Nephron (organoid): ENCODE results near the gene FXYD3.

ENCODE experiments used
- H3K27ac Mint-ChIP-seq, 3 experiments: 2 replicates each; pipeline ENCODE4 v1.8.0; 2020; ENCODE audit warnings: mixed read lengths in 3 of 3, mild to moderate bottlenecking in 2 of 3, moderate library complexity in 1 of 3
- H3K27me3 Mint-ChIP-seq: 2 replicates; pipeline ENCODE4 v1.8.0; 2021; ENCODE audit warnings: low read depth, mild to moderate bottlenecking, moderate library complexity, mixed read lengths
- H3K36me3 Mint-ChIP-seq: 2 replicates; pipeline ENCODE4 v1.8.0; 2020; ENCODE audit warnings: low read depth, mixed read lengths
- H3K4me1 Mint-ChIP-seq: 2 replicates; pipeline ENCODE4 v1.8.0; 2020; ENCODE audit warnings: mixed read lengths
- H3K4me3 Mint-ChIP-seq, 3 experiments: 2 replicates each; pipeline ENCODE4 v1.8.0; 2020; ENCODE audit warnings: mild to moderate bottlenecking in 3 of 3, mixed read lengths in 3 of 3, moderate library complexity in 2 of 3
- H3K9me3 Mint-ChIP-seq: 2 replicates; pipeline ENCODE4 v1.8.0; 2020; ENCODE audit warnings: mixed read lengths
- TF ChIP-seq, protein P1 (sequence below), 3 experiments: fragments of 200-600 bp; sonication (generic); IDR thresholded peaks; one replicate each; pipeline ENCODE4 v1.5.0; 2021; ENCODE audit warnings: antibody characterized with exemption in 3 of 3; ENCODE audit not compliant: unreplicated experiment in 3 of 3

Gene FXYD3

DNA sequence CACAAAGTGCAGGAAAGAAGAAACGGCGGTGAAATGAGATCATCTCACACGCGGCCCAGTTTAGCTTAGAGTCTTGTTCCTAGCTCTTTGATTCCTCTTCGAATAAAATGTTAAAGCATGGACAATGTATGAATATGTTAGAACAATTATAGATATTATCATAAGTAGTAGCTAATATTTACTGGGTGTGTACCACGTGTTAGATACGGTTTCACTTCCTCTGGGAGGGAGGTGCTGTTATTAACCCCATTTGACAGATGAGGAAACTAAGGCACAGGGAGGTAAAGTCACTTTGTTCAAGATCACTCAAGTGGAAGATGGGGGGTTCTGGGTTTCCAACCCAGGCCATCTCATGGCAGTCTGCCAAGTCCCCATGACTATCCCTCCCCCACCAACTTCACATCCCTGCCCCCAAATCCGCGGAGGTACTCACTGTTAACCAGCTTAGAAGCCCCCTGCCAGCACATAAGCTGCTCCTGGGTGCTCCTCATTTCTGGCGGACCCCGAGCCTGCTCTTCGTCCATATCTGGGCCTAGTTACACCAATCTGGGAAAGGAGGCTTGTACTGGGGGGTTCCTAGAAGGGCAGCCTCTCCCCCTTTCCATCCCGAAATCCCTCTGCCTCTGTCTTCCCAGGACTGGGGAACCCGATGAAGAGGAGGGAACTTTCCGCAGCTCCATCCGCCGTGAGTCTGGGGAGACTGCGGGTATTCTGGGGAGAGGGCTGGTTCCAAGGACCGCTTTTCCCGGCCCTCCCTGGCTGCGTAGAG is 26.4 kb downstream of the FXYD3 start:
- H3K27me3 Mint-ChIP-seq, result peaks cover 51% of the 10 kb centered on the region
- no peaks in the 10 kb centered on the region for H3K9me3 Mint-ChIP-seq
- peak overlapping the region in 2 of 3 experiments; percentile 67 to 78 for H3K27ac Mint-ChIP-seq
- H3K36me3 Mint-ChIP-seq, result no peaks in the 10 kb centered on the region
- TF ChIP-seq, protein P1, sequence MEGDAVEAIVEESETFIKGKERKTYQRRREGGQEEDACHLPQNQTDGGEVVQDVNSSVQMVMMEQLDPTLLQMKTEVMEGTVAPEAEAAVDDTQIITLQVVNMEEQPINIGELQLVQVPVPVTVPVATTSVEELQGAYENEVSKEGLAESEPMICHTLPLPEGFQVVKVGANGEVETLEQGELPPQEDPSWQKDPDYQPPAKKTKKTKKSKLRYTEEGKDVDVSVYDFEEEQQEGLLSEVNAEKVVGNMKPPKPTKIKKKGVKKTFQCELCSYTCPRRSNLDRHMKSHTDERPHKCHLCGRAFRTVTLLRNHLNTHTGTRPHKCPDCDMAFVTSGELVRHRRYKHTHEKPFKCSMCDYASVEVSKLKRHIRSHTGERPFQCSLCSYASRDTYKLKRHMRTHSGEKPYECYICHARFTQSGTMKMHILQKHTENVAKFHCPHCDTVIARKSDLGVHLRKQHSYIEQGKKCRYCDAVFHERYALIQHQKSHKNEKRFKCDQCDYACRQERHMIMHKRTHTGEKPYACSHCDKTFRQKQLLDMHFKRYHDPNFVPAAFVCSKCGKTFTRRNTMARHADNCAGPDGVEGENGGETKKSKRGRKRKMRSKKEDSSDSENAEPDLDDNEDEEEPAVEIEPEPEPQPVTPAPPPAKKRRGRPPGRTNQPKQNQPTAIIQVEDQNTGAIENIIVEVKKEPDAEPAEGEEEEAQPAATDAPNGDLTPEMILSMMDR (IDR thresholded peaks at IDR 0.05; ENCODE audit: unreplicated experiment in 3 of 3), result no peak
- peaks cover 53% of the 10 kb centered on the region for H3K4me1 Mint-ChIP-seq
- peak overlapping the region; percentile 52 to 83 (median 78) for H3K4me3 Mint-ChIP-seq

DNA sequence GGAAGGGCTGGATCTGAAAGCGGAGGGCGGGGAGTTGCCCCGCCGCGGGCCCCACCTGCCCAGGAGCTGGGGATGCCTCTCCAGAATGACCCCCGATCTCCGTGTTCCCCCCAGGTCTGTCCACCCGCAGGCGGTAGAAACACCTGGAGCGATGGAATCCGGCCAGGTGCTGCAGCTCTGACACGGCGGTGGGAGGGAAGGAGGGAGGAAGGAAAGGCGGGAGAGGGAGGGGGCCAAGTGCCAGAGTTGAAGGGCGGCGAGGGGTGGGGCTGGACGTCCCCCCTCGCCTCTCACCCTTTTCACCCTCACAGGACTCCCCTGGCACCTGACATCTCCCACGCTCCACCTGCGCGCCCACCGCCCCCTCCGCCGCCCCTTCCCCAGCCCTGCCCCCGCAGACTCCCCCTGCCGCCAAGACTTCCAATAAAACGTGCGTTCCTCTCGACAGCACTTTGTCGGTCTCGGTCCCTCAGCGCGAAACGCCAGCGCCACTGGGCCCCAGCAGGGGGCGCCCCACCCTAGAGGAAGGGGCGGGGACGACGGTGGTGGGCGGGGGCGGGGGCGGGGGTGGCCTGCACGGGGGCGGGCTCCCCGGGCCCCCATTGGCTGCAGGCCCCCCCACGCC is 27.1 kb downstream of the FXYD3 start:
- Mint-ChIP-seq H3K4me1 (peaks cover 46% of the 10 kb centered on the region), H3K27ac (no peak overlapping the region), H3K9me3 (no peaks in the 10 kb centered on the region), H3K36me3 (no peaks in the 10 kb centered on the region), H3K4me3 (peak overlapping the region; percentile 52 to 83 (median 78)), H3K27me3 (peaks cover 58% of the 10 kb centered on the region)
- TF ChIP-seq, protein P1 (IDR thresholded peaks at IDR 0.05; ENCODE audit: unreplicated experiment in 3 of 3), result peak; percentile 58 to 72 (median 71)

DNA sequence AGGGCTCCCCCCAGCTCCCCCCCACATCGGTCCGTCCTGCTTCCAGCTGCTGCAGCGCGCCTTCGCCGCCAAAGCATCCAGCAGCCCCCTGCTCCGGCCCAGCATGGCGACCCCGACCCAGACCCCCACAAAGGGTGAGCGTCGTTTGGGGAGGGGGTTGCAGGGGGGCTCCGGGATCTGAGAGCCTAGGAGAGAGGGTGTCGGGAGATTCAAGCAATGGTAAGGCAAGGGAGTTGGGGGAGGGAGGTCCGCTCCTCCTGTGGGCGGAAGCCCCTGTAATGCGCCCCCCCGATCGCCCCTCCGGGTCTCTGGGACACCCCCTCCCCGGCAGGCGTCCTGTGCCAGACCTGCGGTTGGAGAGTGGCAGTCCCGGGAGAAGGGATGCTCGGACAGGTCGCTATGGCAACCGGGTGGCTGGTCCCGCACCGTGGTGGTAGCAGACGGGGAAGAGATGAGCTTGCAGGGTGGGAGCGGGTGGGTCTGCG is 27.6 kb downstream of the FXYD3 start, which contains the start of gene FXYD7:
Gene FXYD7, plus strand, starts transcription at position 25 of the 485 bp plus-strand sequence. Its CDS starts 79 bp downstream, at position 104.
- Mint-ChIP-seq H3K9me3 (no peaks in the 10 kb centered on the region), H3K27me3 (peaks cover 63% of the 10 kb centered on the region), H3K27ac (peak within 1 kb of the TSS in 2 of 3 experiments; percentile 67 to 78), H3K4me3 (peak within 1 kb of the TSS; percentile 52 to 83 (median 78)), H3K36me3 (no peaks in the 10 kb centered on the region), H3K4me1 (peaks cover 40% of the 10 kb centered on the region)
- TF ChIP-seq, protein P1 (IDR thresholded peaks at IDR 0.05; ENCODE audit: unreplicated experiment in 3 of 3), result peak in 1 of 3 experiments; percentile 49

DNA sequence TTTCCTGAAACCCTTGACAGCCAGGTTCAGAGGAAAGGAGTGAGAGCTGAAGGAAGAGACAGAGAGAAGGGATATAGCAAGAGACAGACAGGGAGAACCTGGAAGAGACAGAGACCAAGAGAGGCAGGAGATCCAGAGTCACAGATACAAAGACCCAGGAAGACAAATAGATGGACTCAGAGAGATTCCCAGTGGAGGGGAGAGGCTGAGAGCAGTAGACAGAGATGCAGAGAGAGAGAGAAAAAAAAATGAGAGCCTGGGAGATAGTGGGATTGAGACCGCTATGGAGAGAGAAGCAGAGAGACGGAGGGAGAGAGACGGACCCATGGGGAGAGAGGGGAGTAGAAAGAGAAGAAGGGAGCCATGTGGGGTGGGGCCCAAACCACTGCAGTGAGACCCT is 28.2 kb downstream of the FXYD3 start:
- Mint-ChIP-seq H3K36me3 (no peaks in the 10 kb centered on the region), H3K4me3 (peak overlapping the region; percentile 12 to 28 (median 19)), H3K9me3 (no peaks in the 10 kb centered on the region), H3K27ac (no peak overlapping the region), H3K4me1 (peaks cover 38% of the 10 kb centered on the region), H3K27me3 (peaks cover 63% of the 10 kb centered on the region)
- TF ChIP-seq, protein P1 (IDR thresholded peaks at IDR 0.05; ENCODE audit: unreplicated experiment in 3 of 3), result no peak

DNA sequence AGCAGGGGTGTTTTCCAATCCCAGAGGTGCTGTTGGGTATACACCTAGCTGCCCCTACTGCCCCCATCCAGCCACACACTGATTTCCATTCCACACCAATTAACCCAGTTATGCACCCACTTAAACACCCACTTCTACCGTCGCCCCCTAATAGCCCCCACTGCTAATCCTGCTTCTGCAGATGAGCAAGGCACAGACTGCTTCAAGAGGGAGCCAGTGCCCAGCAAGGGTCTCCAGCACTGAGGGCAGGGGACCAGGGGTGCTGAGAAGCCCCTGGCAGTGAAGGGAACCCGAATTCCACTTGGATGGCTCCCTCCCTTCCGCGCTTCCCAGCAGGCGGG is 28.6 kb downstream of the FXYD3 start:
- Mint-ChIP-seq H3K9me3 (no peaks in the 10 kb centered on the region), H3K4me3 (no peak overlapping the region), H3K4me1 (peaks cover 34% of the 10 kb centered on the region), H3K36me3 (no peaks in the 10 kb centered on the region), H3K27ac (no peak overlapping the region), H3K27me3 (peaks cover 60% of the 10 kb centered on the region)
- TF ChIP-seq, protein P1 (IDR thresholded peaks at IDR 0.05; ENCODE audit: unreplicated experiment in 3 of 3), result no peak
